PFSK-1 (cell line): ENCODE results near the gene NAMPT.

Experiments
- POLR2AphosphoS5 ChIP-seq: IDR thresholded peaks from 2 replicates; pipeline ENCODE4 v1.6.1; 2012; ENCODE audit warnings: low read depth, mild to moderate bottlenecking, control low read depth, low read length, moderate library complexity
- SIN3A ChIP-seq: IDR thresholded peaks from 2 replicates; pipeline ENCODE4 v1.6.1; 2012; ENCODE audit warnings: mild to moderate bottlenecking, low read length, moderate library complexity, borderline replicate concordance; ENCODE audit not compliant: insufficient read depth
- TAF1 ChIP-seq: IDR thresholded peaks from 2 replicates; pipeline ENCODE4 v1.6.1; 2012; ENCODE audit warnings: low read length, control low read depth, borderline replicate concordance; ENCODE audit not compliant: insufficient read depth

- TF ChIP-seq POLR2AphosphoS5 (no peak), SIN3A (no peak), TAF1 (no peak)
Observed at GRCh38 chr7:106287786-106288185, 3.0 kb upstream of the NAMPT start.
